Keratinocyte (primary cell): ENCODE results near the gene CEP164. TPM values are rescaled to one million over a fixed set of nuclear protein-coding genes. Genes with fewer than 3 reads are reported as not detected.

ENCODE experiments used
- DNase-seq: peaks from one replicate; pipeline ENCODE4 v3.0.0-alpha.2; 2011; ENCODE audit warnings: low read depth, missing footprints, low spot score
- FAIRE-seq: peaks from 2 replicates; lab custom pipeline; 2011; peaks lifted over from hg19 to GRCh38; lab: Jason Lieb, UNC
- H2AFZ ChIP-seq: 2 replicates; pipeline ENCODE4 v1.6.0; 2012; ENCODE audit warnings: low read length, control low read depth, inconsistent platforms; ENCODE audit not compliant: control insufficient read depth
- H3K27ac ChIP-seq: 2 replicates; pipeline ENCODE4 v1.5.1; 2011; ENCODE audit warnings: low read length; ENCODE audit not compliant: control insufficient read depth, insufficient read depth
- H3K27me3 ChIP-seq: 3 replicates; pipeline ENCODE4 v1.6.0; 2011; ENCODE audit warnings: low read length; ENCODE audit not compliant: control insufficient read depth, insufficient read depth; ENCODE audit errors: extremely low read depth
- H3K36me3 ChIP-seq, 2 experiments: 2 replicates in 1 of 2; 3 replicates in 1 of 2; pipeline ENCODE4 v1.5.1; 2011; ENCODE audit warnings: low read length in 2 of 2, mild to moderate bottlenecking in 1 of 2; ENCODE audit not compliant: control insufficient read depth in 2 of 2, insufficient read depth in 2 of 2; ENCODE audit errors: extremely low read depth in 1 of 2
- H3K4me1 ChIP-seq: 3 replicates; pipeline ENCODE4 v1.5.1; 2011; ENCODE audit warnings: low read length; ENCODE audit not compliant: control insufficient read depth, insufficient read depth; ENCODE audit errors: extremely low read depth
- H3K4me2 ChIP-seq: 3 replicates; pipeline ENCODE4 v1.6.0; 2011; ENCODE audit warnings: low read depth, low read length; ENCODE audit not compliant: control insufficient read depth, insufficient read depth; ENCODE audit errors: extremely low read depth
- H3K4me3 ChIP-seq, 3 experiments: fragments of 200-600 bp in 1 of 3; sonication (generic) in 1 of 3; 2 replicates in 2 of 3; 3 replicates in 1 of 3; pipeline ENCODE4 v1.5.1; 2011 to 2016; ENCODE audit warnings: low read length in 3 of 3, mild to moderate bottlenecking in 3 of 3, control low read depth in 2 of 3, inconsistent platforms in 1 of 3, low read depth in 1 of 3, mixed read lengths in 1 of 3, mixed run types in 1 of 3, moderate library complexity in 1 of 3; ENCODE audit not compliant: control insufficient read depth in 2 of 3, insufficient read depth in 2 of 3; ENCODE audit errors: extremely low read depth in 1 of 3
- H3K79me2 ChIP-seq: 2 replicates; pipeline ENCODE4 v1.6.0; 2012; ENCODE audit warnings: low read length; ENCODE audit not compliant: control insufficient read depth, insufficient read depth
- H3K9ac ChIP-seq: 3 replicates; pipeline ENCODE4 v1.6.0; 2011; ENCODE audit warnings: low read length; ENCODE audit not compliant: control insufficient read depth, insufficient read depth; ENCODE audit errors: extremely low read depth
- H3K9me1 ChIP-seq: 3 replicates; pipeline ENCODE4 v1.6.0; 2011; ENCODE audit warnings: low read length; ENCODE audit not compliant: control insufficient read depth, insufficient read depth; ENCODE audit errors: extremely low read depth
- H3K9me3 ChIP-seq: 2 replicates; pipeline ENCODE4 v1.5.1; 2012; ENCODE audit warnings: low read depth, low read length; ENCODE audit not compliant: control insufficient read depth
- H4K20me1 ChIP-seq: 3 replicates; pipeline ENCODE4 v1.6.0; 2011; ENCODE audit warnings: low read length; ENCODE audit not compliant: control insufficient read depth, insufficient read depth; ENCODE audit errors: extremely low read depth
- CTCF ChIP-seq, 3 experiments: IDR thresholded peaks in 1 of 3; conservative IDR thresholded peaks in 1 of 3; optimal IDR thresholded peaks in 1 of 3; 2 replicates in 2 of 3; 3 replicates in 1 of 3; pipeline versions ENCODE3 to v1.5.1; 2011; ENCODE audit warnings: low read length in 3 of 3, mild to moderate bottlenecking in 3 of 3, moderate library complexity in 2 of 3, control low read depth in 1 of 3, inconsistent platforms in 1 of 3; ENCODE audit not compliant: insufficient read depth in 2 of 3; ENCODE audit errors: extremely low read depth in 1 of 3
- EZH2 ChIP-seq: IDR thresholded peaks from one replicate; pipeline ENCODE4 v1.6.1; 2012; ENCODE audit warnings: inconsistent platforms, mild to moderate bottlenecking, low read length, moderate library complexity
- dilution Hi-C: fragments of 300-500 bp; cut with MboI; formaldehyde crosslinking; loops from one replicate; pipeline ENCODE4 v1.7.0; 2020; ENCODE audit warnings: low sequenced_read_pairs; ENCODE audit not compliant: extremely low pct_ligation_motif_present
- polyA plus RNA-seq, 5 experiments: library from polyadenylated mRNA; depleted of rRNA in 3 of 5; stranded (reverse) in 3 of 5; stranded (forward) in 1 of 5; unstranded in 1 of 5; fragments of >200 nt; gene quantifications; 1 replicate in 1 of 5; 2 replicates in 3 of 5; 3 replicates in 1 of 5; pipeline versions ENCODE4 v1.2.1 to v1.2.3, GENCODE V29; 2011 to 2012; ENCODE audit warnings: missing spikeins in 2 of 5, low read depth in 1 of 5, low replicate concordance in 1 of 5

CEP164 gene
- polyA plus RNA-seq, 1 donor (not counting 4 experiments of a cell fraction or from before 2014, with no cell fraction given), result 15.1 TPM

- TF ChIP-seq EZH2 (no peak), CTCF (optimal IDR thresholded peaks at IDR 0.05 in 1 of 3, IDR thresholded peaks at IDR 0.05 in 1 of 3, conservative IDR thresholded peaks at IDR 0.05 in 1 of 3; ENCODE audit: extremely low read depth in 1 of 3, insufficient read depth in 2 of 3, low read length in 3 of 3) (no peak)
- Histone ChIP-seq H4K20me1 (no peaks in the 10 kb centered on the region), H3K4me3 (no peak overlapping the region), H3K4me2 (no peak overlapping the region), H3K79me2 (no peaks in the 10 kb centered on the region), H3K9ac (no peak overlapping the region), H3K4me1 (no peaks in the 10 kb centered on the region), H3K27me3 (peaks cover 23% of the 10 kb centered on the region), H2AFZ (no peak overlapping the region), H3K27ac (no peak overlapping the region), H3K36me3 (no peaks in the 10 kb centered on the region), H3K9me3 (no peaks in the 10 kb centered on the region), H3K9me1 (no peaks in the 10 kb centered on the region)
- no peak for DNase-seq
- dilution Hi-C loops, result loop anchor here (25.0 kb wide), 1 partner anchor 373 kb away; the partner anchor contains the start of gene FXYD2
- no peak for FAIRE-seq
Measured at GRCh38 chr11:117439256-117439655, 111.6 kb downstream of the CEP164 start.

- no peaks in the 10 kb centered on the region for H3K79me2 ChIP-seq
- H4K20me1 ChIP-seq, result no peaks in the 10 kb centered on the region
- H3K4me2 ChIP-seq, result no peak overlapping the region
- H3K27ac ChIP-seq, result no peak overlapping the region
- dilution Hi-C loops, result loop anchor here (25.0 kb wide), 1 partner anchor 372 kb away; the partner anchor contains the start of gene FXYD2
- H3K9ac ChIP-seq, result no peak overlapping the region
- no peaks in the 10 kb centered on the region for H3K9me1 ChIP-seq
- DNase-seq, result no peak
- H3K36me3 ChIP-seq, result no peaks in the 10 kb centered on the region
- no peak overlapping the region for H3K4me3 ChIP-seq
- FAIRE-seq, result no peak
- H3K4me1 ChIP-seq, result no peaks in the 10 kb centered on the region
- no peak overlapping the region for H2AFZ ChIP-seq
- TF ChIP-seq CTCF (optimal IDR thresholded peaks at IDR 0.05 in 1 of 3, IDR thresholded peaks at IDR 0.05 in 1 of 3, conservative IDR thresholded peaks at IDR 0.05 in 1 of 3; ENCODE audit: extremely low read depth in 1 of 3, insufficient read depth in 2 of 3, low read length in 3 of 3), result no peak
- H3K27me3 ChIP-seq, result peaks cover 33% of the 10 kb centered on the region
- no peaks in the 10 kb centered on the region for H3K9me3 ChIP-seq
Measured at GRCh38 chr11:117440258-117440657, 112.6 kb downstream of the CEP164 start.
